Memory B cell (primary cell): ENCODE measurements around the gene BACE2.
"Not testable (repeated sequence)": the region's sequence is repeated elsewhere in the genome, so short reads cannot be mapped to it uniquely, and the experiment has no call there.

Experiments used
- ATAC-seq: fragments of 150-1000 bp; cut with Tn5 transposase; 2 replicates; pipeline ENCODE4 v1.10.0; 2021; ENCODE audit warnings: low read depth, mild to moderate bottlenecking, moderate library complexity
- DNase-seq, 2 donors: peaks; one replicate each; pipeline ENCODE4 v3.0.0; 2022; ENCODE audit warnings: low spot score in 2 of 2
- H3K27ac Mint-ChIP-seq: one replicate; pipeline ENCODE4 v1.8.0; 2022; ENCODE audit warnings: mild to moderate bottlenecking, moderate library complexity, mixed read lengths
- H3K27me3 Mint-ChIP-seq: one replicate; pipeline ENCODE4 v1.8.0; 2022; ENCODE audit warnings: mixed read lengths
- H3K36me3 Mint-ChIP-seq: one replicate; pipeline ENCODE4 v1.8.0; 2022; ENCODE audit warnings: mild to moderate bottlenecking, mixed read lengths
- H3K4me1 Mint-ChIP-seq: one replicate; pipeline ENCODE4 v1.8.0; 2022; ENCODE audit warnings: mixed read lengths
- H3K4me3 Mint-ChIP-seq: one replicate; pipeline ENCODE4 v1.8.0; 2022; ENCODE audit warnings: mild to moderate bottlenecking, moderate library complexity, mixed read lengths
- H3K9me3 Mint-ChIP-seq: one replicate; pipeline ENCODE4 v1.8.0; 2022; ENCODE audit warnings: mixed read lengths

The BACE2 gene

GRCh38 chr21:41290106-41290799 is 122.3 kb downstream of the BACE2 start:
- Mint-ChIP-seq H3K27ac (no peak overlapping the region), H3K27me3 (peaks cover 18% of the 10 kb centered on the region), H3K4me1 (peaks cover 5% of the 10 kb centered on the region), H3K4me3 (no peak overlapping the region), H3K9me3 (no peaks in the 10 kb centered on the region), H3K36me3 (no peaks in the 10 kb centered on the region)
- ATAC-seq = no peak
- no peak for DNase-seq

GRCh38 chr21:41294548-41295231 is 126.7 kb downstream of the BACE2 start:
- Mint-ChIP-seq H3K9me3 (peaks cover 4% of the 10 kb centered on the region), H3K27ac (no peak overlapping the region), H3K27me3 (peaks cover 23% of the 10 kb centered on the region), H3K4me1 (peaks cover 5% of the 10 kb centered on the region), H3K36me3 (peaks cover 4% of the 10 kb centered on the region), H3K4me3 (no peak overlapping the region)
- ATAC-seq = no peak
- DNase-seq = no peak

GRCh38 chr21:41295721-41296254 is 127.8 kb downstream of the BACE2 start:
- Mint-ChIP-seq H3K27ac (no peak overlapping the region), H3K4me1 (peaks cover 5% of the 10 kb centered on the region), H3K9me3 (peaks cover 4% of the 10 kb centered on the region), H3K27me3 (peaks cover 21% of the 10 kb centered on the region), H3K36me3 (peaks cover 4% of the 10 kb centered on the region), H3K4me3 (no peak overlapping the region)
- DNase-seq (no peak), ATAC-seq (no peak)

DNA sequence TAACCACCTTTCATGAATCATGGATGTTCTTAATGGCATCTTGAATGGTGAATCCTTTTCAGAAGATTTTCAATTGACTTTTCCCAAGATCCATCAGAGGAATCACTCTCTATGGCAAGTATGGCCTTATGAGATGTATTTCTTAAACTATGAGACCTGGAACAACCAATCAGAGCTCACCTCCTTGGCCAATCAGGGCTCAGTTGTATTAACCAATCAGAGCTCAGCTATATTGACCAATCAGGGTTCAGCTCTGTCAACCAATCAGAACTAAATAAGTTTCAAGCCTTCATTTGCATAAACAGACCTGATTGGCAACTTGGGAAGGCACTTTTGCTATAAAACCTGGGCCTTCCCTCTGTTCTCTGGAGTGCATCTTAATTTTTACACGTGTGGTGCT is 135.0 kb downstream of the BACE2 start:
- ATAC-seq = no peak
- DNase-seq = no peak
- H3K27ac Mint-ChIP-seq = no peak overlapping the region
- no peak overlapping the region for H3K4me3 Mint-ChIP-seq
- no peaks in the 10 kb centered on the region for H3K36me3 Mint-ChIP-seq
- no peaks in the 10 kb centered on the region for H3K4me1 Mint-ChIP-seq
- peaks cover 2% of the 10 kb centered on the region for H3K27me3 Mint-ChIP-seq
- peaks cover 4% of the 10 kb centered on the region for H3K9me3 Mint-ChIP-seq

DNA sequence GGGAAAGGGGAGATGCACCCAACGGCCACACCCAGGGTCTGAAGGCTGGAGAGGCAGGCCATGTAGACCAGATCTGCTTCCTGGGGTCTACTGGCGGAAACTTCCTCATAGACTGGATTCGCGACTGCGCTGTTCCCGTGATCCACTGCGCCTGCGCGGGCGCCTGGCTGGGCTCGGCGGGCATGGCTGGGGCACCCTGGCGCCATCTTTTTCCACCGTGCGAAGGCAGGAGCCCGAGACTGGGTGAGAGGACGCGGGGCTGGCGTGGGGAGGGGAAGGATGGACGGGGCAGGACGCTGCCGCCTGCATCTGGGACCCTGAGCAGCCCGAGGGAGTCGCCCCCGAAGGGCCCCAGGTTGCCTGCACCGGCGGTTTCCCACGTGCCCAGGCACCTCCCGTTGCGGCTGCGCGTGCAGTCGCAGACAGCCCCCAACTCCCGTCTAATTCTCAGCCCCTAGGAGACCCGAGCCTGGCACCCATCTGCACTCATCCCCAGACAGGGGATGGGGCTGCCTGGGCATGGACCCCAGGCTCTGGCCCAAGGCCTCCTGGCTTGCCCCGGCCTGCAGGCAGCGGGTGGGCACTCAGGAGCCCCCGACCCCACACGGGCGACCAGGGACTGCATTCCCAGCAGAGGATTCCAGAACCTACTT is 136.2 kb downstream of the BACE2 start:
- DNase-seq (no peak), ATAC-seq (no peak)
- Mint-ChIP-seq H3K9me3 (peaks cover 2% of the 10 kb centered on the region), H3K27ac (no peak overlapping the region), H3K4me3 (no peak overlapping the region), H3K27me3 (peaks cover 3% of the 10 kb centered on the region), H3K36me3 (no peaks in the 10 kb centered on the region), H3K4me1 (no peaks in the 10 kb centered on the region)

GRCh38 chr21:41307219-41307618 is 139.3 kb downstream of the BACE2 start:
- peaks cover 10% of the 10 kb centered on the region for H3K27me3 Mint-ChIP-seq

GRCh38 chr21:41313285-41314164 is 145.6 kb downstream of the BACE2 start:
- H3K36me3 Mint-ChIP-seq, H3K27ac Mint-ChIP-seq, H3K4me1 Mint-ChIP-seq, H3K4me3 Mint-ChIP-seq, H3K9me3 Mint-ChIP-seq, ATAC-seq, DNase-seq: not testable (repeated sequence)
- H3K27me3 Mint-ChIP-seq = peaks cover 22% of the 10 kb centered on the region

More at GRCh38 chr21:41307219-41307618, 139.3 kb downstream of the BACE2 start:
- DNase-seq (no peak), ATAC-seq (no peak)
- H3K36me3 Mint-ChIP-seq = no peaks in the 10 kb centered on the region
- peaks cover 2% of the 10 kb centered on the region for H3K9me3 Mint-ChIP-seq
- H3K4me3 Mint-ChIP-seq = no peak overlapping the region
- H3K4me1 Mint-ChIP-seq = peaks cover 4% of the 10 kb centered on the region
- H3K27ac Mint-ChIP-seq = no peak overlapping the region

- no peak for ATAC-seq
- no peaks in the 10 kb centered on the region for H3K9me3 Mint-ChIP-seq
- H3K27ac Mint-ChIP-seq = no peak overlapping the region
- no peak overlapping the region for H3K4me3 Mint-ChIP-seq
- no peak for DNase-seq
- H3K4me1 Mint-ChIP-seq = no peaks in the 10 kb centered on the region
- no peaks in the 10 kb centered on the region for H3K36me3 Mint-ChIP-seq
- H3K27me3 Mint-ChIP-seq = peaks cover 16% of the 10 kb centered on the region
Measured at GRCh38 chr21:41315726-41316125, 147.8 kb downstream of the BACE2 start.

DNA sequence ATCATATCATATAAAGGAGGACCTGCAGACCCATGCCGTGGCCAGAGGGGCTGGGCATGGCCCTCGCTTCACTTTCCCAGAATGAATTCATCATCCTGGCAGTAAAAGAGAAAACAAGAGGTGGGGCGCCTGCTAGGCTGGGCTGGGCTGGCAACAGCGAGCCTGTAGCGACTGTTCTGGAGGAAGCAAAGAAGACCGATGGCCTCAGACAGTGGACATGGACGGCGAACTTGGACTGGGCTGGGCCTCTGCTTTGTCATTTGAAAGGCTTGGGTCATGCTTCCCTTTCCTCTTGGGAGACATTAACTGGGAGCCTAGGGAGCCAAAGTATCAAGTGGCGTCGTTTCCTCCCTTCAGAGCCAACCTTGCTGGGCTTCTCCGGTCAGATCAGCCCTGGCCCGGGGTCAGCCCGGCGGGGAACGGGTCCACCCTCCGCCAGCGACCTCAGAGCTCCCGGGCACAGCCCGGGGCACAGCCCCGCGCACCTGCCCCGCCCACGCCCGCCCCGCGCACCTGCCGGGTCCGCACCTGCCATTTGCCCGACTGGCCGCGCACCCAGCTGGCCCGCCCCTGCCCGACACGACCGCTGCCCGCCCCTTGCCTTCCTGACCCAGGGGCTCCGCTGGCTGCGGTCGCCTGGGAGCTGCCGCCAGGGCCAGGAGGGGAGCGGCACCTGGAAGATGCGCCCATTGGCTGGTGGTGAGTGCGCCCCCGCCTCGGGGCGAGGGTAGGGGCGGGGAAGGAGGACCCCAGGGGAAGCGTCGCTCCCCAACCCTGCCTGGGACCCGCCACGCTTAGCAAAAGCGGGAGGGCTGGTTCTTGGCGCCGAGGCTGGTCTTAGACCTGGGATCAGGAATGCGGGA is 148.5 kb downstream of the BACE2 start, which contains the start of gene FAM3B:
TSS of gene FAM3B (plus strand) at position 602 of the 863 bp plus-strand sequence. CDS start at position 681, 79 bp downstream.
- ATAC-seq (peak; percentile 24), DNase-seq (no peak)
- no peaks in the 10 kb centered on the region for H3K36me3 Mint-ChIP-seq
- H3K27me3 Mint-ChIP-seq = peaks cover 18% of the 10 kb centered on the region
- no peak within 1 kb of the TSS for H3K27ac Mint-ChIP-seq
- peak within 1 kb of the TSS; percentile 50 for H3K4me3 Mint-ChIP-seq
- no peaks in the 10 kb centered on the region for H3K4me1 Mint-ChIP-seq
- H3K9me3 Mint-ChIP-seq = no peaks in the 10 kb centered on the region

DNA sequence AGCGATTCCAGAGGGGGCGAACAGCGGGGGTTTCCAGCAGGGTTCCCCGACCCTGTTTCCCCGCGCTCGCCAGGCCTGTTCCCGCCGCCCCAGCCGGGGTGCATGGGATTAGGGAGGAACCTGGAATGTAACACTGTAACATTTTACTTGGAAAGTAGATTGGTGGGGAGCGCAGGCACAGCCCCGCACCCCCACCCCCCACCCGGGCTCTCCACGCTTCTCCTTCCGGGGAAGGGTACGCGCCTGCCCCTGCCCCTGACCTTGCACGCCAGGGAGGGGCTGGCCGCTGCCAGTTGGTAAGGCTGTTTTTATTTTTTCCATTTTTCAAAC is 149.1 kb downstream of the BACE2 start:
- DNase-seq (no peak), ATAC-seq (no peak)
- no peak overlapping the region for H3K27ac Mint-ChIP-seq
- H3K27me3 Mint-ChIP-seq = peaks cover 19% of the 10 kb centered on the region
- H3K36me3 Mint-ChIP-seq = no peaks in the 10 kb centered on the region
- no peaks in the 10 kb centered on the region for H3K9me3 Mint-ChIP-seq
- peak overlapping the region; percentile 50 for H3K4me3 Mint-ChIP-seq
- peaks cover 3% of the 10 kb centered on the region for H3K4me1 Mint-ChIP-seq

GRCh38 chr21:41317458-41317857 is 149.5 kb downstream of the BACE2 start:
- no peak overlapping the region for H3K27ac Mint-ChIP-seq
- peak overlapping the region; percentile 50 for H3K4me3 Mint-ChIP-seq
- no peak for ATAC-seq
- peaks cover 18% of the 10 kb centered on the region for H3K27me3 Mint-ChIP-seq
- no peaks in the 10 kb centered on the region for H3K9me3 Mint-ChIP-seq
- H3K36me3 Mint-ChIP-seq = no peaks in the 10 kb centered on the region
- DNase-seq = no peak
- peaks cover 3% of the 10 kb centered on the region for H3K4me1 Mint-ChIP-seq

- DNase-seq (no peak), ATAC-seq (no peak)
- peaks cover 3% of the 10 kb centered on the region for H3K4me1 Mint-ChIP-seq
- H3K27ac Mint-ChIP-seq = no peak overlapping the region
- no peaks in the 10 kb centered on the region for H3K36me3 Mint-ChIP-seq
- H3K9me3 Mint-ChIP-seq = no peaks in the 10 kb centered on the region
- H3K27me3 Mint-ChIP-seq = peaks cover 17% of the 10 kb centered on the region
- no peak overlapping the region for H3K4me3 Mint-ChIP-seq
Measured at GRCh38 chr21:41318218-41318617, 150.3 kb downstream of the BACE2 start.

GRCh38 chr21:41319273-41319672 is 151.3 kb downstream of the BACE2 start:
- DNase-seq (no peak), ATAC-seq (no peak)
- Mint-ChIP-seq H3K27ac (no peak overlapping the region), H3K36me3 (no peaks in the 10 kb centered on the region), H3K9me3 (no peaks in the 10 kb centered on the region), H3K4me3 (no peak overlapping the region), H3K27me3 (peaks cover 17% of the 10 kb centered on the region), H3K4me1 (peaks cover 3% of the 10 kb centered on the region)
